NCI-H187 treated with DMSO at 0.1 percent for 48 hours (cell line): ENCODE results near the gene WDR70.
A peak's percentile ranks its signal among the peaks of the same experiment; 100 is the strongest.
"Not testable (repeated sequence)": the region's sequence is repeated elsewhere in the genome, so short reads cannot be mapped to it uniquely, and the experiment has no call there.

Experiments
- DNase-seq: peaks from one replicate; lab custom pipeline; 2025; lab: John Stamatoyannopoulos, UW

Gene WDR70

DNA sequence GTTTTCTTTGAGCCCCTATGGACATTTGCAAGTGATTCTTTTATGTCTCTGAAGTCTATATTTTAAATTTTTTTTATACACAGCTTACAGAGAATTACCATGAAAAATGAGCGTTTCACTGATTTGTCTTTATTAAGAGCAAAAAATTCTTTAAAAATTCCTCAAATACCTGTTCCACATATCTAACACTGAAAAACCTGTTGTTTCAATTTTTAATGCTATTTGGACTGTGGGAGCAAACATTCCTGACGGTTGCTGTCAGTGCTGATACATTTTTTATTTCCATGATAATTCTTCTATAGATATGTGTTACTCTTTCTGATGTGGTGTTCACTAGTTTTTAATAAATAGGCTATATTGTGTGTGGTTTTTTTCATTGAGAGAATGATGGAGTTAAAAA lies 261.0 kb downstream of the WDR70 start:
- DNase-seq: no peak

GRCh38 chr5:37641933-37642332 lies 262.8 kb downstream of the WDR70 start:
- no peak for DNase-seq

GRCh38 chr5:37645707-37646106 lies 266.6 kb downstream of the WDR70 start:
- no peak for DNase-seq

DNA sequence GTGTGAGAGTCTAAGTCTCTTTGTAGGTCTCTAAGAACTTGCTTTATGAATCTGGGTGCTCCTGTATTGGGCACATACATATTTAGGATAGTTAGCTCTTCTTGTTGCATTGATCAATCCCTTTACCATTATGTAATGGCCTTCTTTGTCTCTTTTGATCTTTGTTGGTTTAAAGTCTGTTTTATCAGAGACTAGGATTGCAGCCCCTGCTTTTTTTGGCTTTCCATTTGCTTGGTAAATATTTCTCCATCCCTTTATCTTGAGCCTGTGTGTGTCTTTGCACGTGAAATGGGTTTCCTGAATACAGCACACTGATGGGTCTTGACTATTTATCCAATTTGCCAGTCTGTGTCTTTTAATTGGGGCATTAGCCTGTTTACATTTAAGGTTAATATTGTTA lies 275.4 kb downstream of the WDR70 start:
- not testable (repeated sequence) for DNase-seq

DNA sequence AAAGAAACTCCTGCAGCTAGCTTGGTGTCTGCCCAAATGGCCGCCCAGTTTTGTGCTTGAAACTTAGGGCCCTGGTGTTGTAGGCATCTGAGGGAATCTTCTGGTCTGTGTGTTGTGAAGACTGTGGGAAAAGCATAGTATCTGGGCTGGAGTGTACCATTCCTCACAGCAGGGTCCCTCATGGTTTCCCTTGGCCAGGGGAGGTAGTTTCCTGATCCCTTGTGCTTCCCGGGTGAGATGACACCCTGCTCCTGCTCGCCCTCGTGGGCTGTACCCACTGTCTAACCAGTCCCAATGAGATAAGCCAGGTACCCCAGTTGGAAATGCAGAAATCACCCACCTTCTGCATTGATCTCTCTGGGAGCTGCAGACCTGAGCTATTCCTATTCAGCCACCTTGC lies 277.9 kb downstream of the WDR70 start:
- DNase-seq: no peak

GRCh38 chr5:37658440-37658839 lies 279.3 kb downstream of the WDR70 start:
- DNase-seq: no peak

- no peak for DNase-seq
These were observed 281.2 kb downstream of the WDR70 start for GRCh38 chr5:37660319-37660718.

DNA sequence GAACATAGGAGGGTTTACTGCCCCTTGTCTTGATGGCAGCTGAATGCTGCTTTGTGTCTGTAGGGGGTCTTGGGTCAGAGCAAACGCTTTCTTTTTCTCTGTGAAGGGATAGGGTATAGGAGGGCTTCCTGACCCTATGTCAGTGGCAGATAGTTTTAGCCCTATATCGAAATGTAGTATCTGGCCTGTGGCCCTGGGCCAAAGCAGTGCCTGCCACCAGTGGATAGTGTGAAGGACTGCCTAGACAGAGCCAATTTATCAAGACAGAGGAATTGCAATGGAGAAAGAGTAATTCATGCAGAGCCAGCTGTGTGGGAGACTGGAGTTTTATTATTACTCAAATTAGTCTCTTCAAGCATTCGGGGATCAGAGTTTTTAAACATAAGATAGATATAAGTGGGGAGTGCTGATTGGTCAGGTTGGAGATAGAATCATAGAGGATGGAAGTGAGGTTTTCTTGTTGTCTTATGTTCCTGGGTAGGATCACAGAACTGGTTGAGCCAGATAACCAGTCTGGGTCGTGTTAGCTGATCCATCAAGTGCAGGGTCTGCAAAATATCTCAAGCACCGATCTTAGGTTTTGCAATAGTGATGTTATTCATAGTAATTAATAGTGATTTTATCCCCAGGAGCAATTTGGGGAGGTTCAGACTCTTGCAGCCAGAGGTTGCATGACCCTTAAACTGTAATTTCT lies 282.3 kb downstream of the WDR70 start:
- no peak for DNase-seq

DNA sequence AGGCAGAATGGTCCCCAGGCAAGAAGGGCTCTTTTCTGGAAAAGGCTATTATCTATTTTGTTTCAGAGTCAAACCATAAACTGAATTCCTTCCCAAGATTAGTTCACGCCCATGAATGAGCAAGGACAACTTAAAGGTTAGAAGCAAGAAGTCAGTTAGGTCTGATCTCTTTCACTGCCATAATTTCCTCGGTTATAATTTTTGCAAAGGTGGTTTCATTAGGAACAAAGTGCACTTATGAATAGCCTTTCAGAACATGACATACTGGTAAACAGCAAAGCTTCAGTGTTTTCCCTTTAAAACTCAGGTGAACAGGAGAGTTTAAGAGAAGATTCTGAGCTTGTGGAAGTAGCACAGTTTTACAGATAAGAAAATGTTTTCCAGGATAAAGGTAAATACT lies 282.8 kb downstream of the WDR70 start:
- no peak for DNase-seq

DNA sequence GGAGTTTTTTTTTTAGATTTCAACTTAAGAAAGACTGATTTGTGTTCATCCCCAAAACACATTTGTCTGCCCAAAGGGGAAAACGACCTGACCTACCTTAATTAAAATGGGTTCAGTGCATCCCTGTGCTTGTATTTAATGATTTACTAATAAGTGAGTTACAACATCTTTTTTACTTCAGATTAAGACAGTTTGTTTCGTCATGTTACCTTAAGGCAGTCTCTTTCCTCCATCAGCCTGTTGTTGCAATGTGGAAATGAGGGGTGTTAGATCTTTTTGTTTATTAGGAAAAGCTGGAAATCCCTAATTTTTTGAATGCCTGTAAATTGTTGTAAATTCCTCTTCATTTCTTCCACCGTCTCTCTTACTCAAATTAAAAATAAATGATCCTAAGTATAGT lies 283.2 kb downstream of the WDR70 start:
- DNase-seq: no peak

- DNase-seq: no peak
These were observed 283.8 kb downstream of the WDR70 start for GRCh38 chr5:37662789-37663485.

- no peak for DNase-seq
These were observed 284.4 kb downstream of the WDR70 start for GRCh38 chr5:37663538-37663937.

DNA sequence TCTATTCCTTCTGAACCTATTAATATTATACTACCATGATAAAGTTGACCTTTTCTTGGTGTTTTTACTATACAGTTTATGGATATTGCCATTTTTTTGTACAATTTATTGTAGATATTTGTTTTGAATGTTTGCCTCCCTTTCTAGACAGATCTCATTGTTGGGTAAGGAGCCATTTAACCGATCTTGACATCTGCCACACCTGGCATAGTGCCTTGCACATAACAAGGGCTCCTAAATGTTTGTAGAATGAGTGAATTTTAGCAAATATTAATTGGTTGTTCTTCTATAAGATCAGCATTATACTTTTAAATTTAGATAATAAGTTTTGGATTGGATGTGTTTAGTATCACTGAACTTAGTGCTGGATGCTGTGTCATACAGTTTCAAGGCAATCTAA lies 285.4 kb downstream of the WDR70 start:
- no peak for DNase-seq

DNA sequence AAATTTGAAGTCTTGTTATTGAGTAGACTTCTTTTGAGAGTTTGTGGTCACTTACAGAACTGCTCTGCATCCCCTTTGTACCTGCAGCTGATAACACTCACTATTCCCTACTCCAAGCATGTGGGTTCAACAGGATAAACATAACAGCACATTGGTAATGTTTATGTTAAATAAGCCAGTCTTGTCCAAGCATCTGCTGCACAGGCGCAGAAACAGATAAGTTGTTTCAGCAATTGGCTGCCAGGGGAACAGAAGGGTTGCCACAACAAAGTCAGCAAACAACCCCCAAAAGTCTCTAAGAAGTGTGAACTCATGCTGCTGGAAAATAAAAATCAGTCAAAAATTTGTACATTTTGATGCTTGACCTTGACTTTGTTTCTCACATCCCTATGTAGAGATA lies 286.2 kb downstream of the WDR70 start:
- no peak for DNase-seq

- DNase-seq: no peak
These were observed 286.8 kb downstream of the WDR70 start for GRCh38 chr5:37665889-37666288.

- no peak for DNase-seq
These were observed 288.3 kb downstream of the WDR70 start for GRCh38 chr5:37667430-37667829.

DNA sequence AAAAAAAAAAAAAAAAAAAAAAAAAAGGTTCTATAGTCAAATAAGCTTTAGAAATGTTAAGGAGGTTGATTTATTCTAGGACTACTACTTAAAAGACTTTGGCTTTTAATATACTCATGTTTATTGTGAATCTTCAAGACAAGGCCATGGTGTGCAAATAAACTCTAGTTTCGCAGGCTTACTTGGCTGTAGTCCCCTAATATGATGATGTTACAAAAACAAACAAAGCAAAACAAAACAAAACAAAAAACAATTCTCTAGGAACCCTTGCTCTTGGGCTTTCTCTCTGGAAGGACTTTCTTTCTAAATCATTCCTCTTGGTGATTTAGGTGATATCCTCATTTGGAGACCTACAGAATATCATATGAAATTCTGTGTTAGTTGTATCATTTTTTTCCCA lies 288.7 kb downstream of the WDR70 start:
- DNase-seq: no peak

- DNase-seq: peak; percentile 44
These were observed 289.5 kb downstream of the WDR70 start for GRCh38 chr5:37668524-37669047.

GRCh38 chr5:37672118-37672588 lies 293.0 kb downstream of the WDR70 start:
- not testable (repeated sequence) for DNase-seq

DNA sequence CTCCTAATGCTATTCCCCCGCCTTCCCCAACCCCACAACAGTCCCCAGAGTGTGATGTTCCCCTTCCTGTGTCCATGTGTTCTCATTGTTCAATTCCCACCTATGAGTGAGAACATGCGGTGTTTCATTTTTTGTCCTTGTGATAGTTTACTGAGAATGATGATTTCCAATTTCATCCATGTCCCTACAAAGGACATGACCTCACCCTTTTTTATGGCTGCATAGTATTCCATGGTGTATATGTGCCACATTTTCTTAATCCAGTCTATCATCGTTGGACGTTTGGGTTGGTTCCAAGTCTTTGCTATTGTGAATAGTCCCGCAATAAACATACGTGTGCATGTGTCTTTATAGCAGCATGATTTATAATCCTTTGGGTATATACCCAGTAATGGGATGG lies 295.2 kb downstream of the WDR70 start:
- DNase-seq: not testable (repeated sequence)

DNA sequence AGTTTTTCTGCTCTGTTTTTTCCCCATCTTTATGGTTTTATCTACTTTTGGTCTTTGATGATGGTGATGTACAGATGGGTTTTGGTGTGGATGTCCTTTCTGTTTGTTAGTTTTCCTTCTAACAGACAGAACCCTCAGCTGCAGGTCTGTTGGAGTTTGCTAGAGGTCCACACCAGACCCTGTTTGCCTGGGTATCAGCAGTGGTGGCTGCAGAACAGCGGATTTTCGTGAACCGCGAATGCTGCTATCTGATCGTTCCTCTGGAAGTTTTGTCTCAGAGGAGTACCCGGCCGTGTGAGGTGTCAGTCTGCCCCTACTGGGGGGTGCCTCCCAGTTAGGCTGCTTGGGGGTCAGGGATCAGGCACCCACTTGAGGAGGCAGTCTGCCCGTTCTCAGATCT lies 300.2 kb downstream of the WDR70 start:
- DNase-seq: not testable (repeated sequence)

- DNase-seq: not testable (repeated sequence)
These were observed 300.8 kb downstream of the WDR70 start for GRCh38 chr5:37679903-37680302.

- DNase-seq: no peak
These were observed 304.0 kb downstream of the WDR70 start for GRCh38 chr5:37683072-37683471.
